NCI-H2196 treated with DMSO at 0.1 percent for 48 hours (cell line): ENCODE measurements around the gene SEC24A.
A peak's percentile ranks its signal among the peaks of the same experiment; 100 is the strongest.
"Not testable (repeated sequence)": the region's sequence is repeated elsewhere in the genome, so short reads cannot be mapped to it uniquely, and the experiment has no call there.

Experiments used
- DNase-seq: peaks from one replicate; lab custom pipeline; 2025; ENCODE audit not compliant: unreplicated experiment; lab: John Stamatoyannopoulos, UW

SEC24A gene

GRCh38 chr5:134649163-134649835 lies 714 bp downstream of the SEC24A start:
- DNase-seq: no peak

- DNase-seq: not testable (repeated sequence)
These were observed 2.1 kb downstream of the SEC24A start for GRCh38 chr5:134650660-134651059.

- DNase-seq: no peak
These were observed 2.9 kb downstream of the SEC24A start for GRCh38 chr5:134651531-134651930.

GRCh38 chr5:134656690-134657089 lies 8.1 kb downstream of the SEC24A start:
- DNase-seq: no peak

- no peak for DNase-seq
These were observed 10.9 kb downstream of the SEC24A start for GRCh38 chr5:134659456-134659855.

- no peak for DNase-seq
These were observed 11.3 kb downstream of the SEC24A start for GRCh38 chr5:134659922-134660321.

- DNase-seq: no peak
These were observed 14.4 kb downstream of the SEC24A start for GRCh38 chr5:134662971-134663370.

GRCh38 chr5:134664448-134664847 lies 15.9 kb downstream of the SEC24A start:
- no peak for DNase-seq

GRCh38 chr5:134673546-134673945 lies 25.0 kb downstream of the SEC24A start:
- DNase-seq: not testable (repeated sequence)

GRCh38 chr5:134677357-134677756 lies 28.8 kb downstream of the SEC24A start:
- DNase-seq: not testable (repeated sequence)

GRCh38 chr5:134690144-134690543 lies 41.6 kb downstream of the SEC24A start:
- DNase-seq: not testable (repeated sequence)

GRCh38 chr5:134692722-134693121 lies 44.1 kb downstream of the SEC24A start:
- DNase-seq: no peak

- DNase-seq: no peak
These were observed 59.7 kb downstream of the SEC24A start for GRCh38 chr5:134708301-134708700.

- no peak for DNase-seq
These were observed 65.5 kb downstream of the SEC24A start for GRCh38 chr5:134714120-134714519.

- no peak for DNase-seq
These were observed 66.0 kb downstream of the SEC24A start for GRCh38 chr5:134714541-134714940.

GRCh38 chr5:134715466-134715865 lies 66.9 kb downstream of the SEC24A start:
- not testable (repeated sequence) for DNase-seq

GRCh38 chr5:134724872-134725271 lies 76.3 kb downstream of the SEC24A start:
- DNase-seq: no peak

- no peak for DNase-seq
These were observed 84.2 kb downstream of the SEC24A start for GRCh38 chr5:134732819-134733218.

- DNase-seq: no peak
These were observed 86.7 kb downstream of the SEC24A start for GRCh38 chr5:134735243-134735642.

- DNase-seq: no peak
These were observed 87.7 kb downstream of the SEC24A start for GRCh38 chr5:134736173-134736812.

- DNase-seq: peak; percentile 93
These were observed 89.8 kb downstream of the SEC24A start, which contains the start of gene CAMLG for GRCh38 chr5:134738133-134738962. Gene CAMLG (plus strand): TSS chr5:134738548. CDS start chr5:134738621, 73 bp downstream.
